HL-60/S4 treated with phorbol 12-myristate 13-acetate at 8.2 ng/mL for 4 days and 3 days (cell line): ENCODE results near the gene DYNLT1.
"Not testable (repeated sequence)": the region's sequence is repeated elsewhere in the genome, so short reads cannot be mapped to it uniquely, and the experiment has no call there.

Source experiments
- in situ Hi-C: fragments of 300-500 bp; cut with MboI; formaldehyde crosslinking; loops from 2 replicates; pipeline ENCODE4 v1.15.0; 2022; ENCODE audit warnings: low sequenced_read_pairs

Gene DYNLT1

GRCh38 chr6:158643836-158644230 is 710 bp downstream of the DYNLT1 start:
- in situ Hi-C loops: no loop called here

DNA sequence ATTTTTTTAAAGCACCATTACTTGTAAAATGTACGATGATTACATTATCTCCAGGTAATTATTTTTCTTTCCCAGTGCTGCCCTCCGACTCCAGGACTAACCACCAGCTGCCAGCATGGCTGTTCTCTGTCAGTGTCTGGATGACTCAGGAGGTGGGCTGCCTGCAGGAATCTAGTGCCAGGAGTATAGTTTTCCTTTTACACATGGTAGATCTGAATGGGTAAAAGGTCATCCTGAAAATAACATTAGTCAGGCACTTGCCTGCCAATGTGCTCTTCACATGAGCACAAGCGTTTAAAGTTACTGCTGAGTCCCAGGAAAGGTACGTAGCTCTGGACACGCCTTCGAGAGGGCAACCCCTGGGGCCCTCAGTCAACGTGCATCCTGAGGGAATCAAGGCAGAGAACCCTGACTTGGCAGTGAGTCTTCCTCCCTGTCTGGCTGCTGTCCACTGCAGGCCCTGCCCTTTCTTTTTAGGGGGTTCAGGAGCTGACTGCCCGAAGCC is 2.4 kb downstream of the DYNLT1 start:
- in situ Hi-C loops: no loop called here

- in situ Hi-C loops: no loop called here
Observed at GRCh38 chr6:158640519-158640918, 4.0 kb downstream of the DYNLT1 start.

DNA sequence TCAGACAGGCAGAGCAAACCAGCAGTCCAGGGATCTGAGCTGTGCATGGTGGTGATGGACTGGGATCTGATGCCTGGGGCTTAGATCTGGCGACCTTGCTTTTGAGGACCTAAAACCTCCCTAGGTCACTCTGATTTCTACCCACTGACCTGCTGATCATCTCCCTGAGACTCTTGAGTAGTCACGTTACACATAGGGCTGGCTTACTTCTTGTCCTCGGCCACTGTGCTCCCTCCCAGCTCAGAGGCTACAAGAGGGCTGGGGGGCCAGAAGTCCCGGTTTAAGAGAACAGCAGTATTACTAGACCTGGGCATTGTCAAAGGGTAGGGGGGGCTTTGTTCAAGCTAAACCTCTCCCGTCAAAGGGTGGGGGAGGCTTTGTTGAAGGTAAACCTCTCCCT is 5.5 kb downstream of the DYNLT1 start:
- in situ Hi-C loops: no loop called here

- in situ Hi-C loops: no loop called here
Observed at GRCh38 chr6:158638324-158638854, 6.2 kb downstream of the DYNLT1 start.

GRCh38 chr6:158636778-158637177 is 7.8 kb downstream of the DYNLT1 start:
- in situ Hi-C loops: no loop called here

DNA sequence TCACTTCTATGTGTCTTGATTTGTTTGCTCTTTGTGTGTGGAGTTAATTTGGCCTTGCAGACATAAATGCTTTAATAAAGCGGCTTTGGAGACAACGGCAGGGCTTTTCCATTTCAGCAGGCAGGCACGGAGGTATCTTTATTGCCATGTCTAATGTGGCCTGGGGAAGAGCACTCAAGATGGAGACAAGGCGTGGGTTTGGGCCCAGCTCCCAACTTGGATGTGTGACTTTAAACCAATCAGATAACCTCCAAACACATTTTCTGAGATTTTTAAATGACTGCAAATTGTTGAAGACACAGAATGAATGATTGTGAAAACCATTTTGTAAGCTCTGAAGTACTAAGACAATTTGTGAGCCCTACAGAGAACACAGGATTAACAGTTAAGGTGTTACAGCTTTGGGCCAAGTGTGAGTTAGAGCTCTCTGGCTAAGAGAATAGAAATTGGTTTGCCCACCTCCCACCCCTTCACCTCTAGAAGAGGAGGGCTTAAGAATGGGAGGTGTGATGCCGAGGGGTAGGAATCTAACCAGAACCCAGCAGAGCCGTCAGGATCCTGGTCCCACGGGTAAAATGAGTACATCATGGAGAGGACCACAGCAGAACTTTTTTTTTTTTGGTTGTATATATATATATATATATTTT is 9.0 kb downstream of the DYNLT1 start:
- in situ Hi-C loops: no loop called here

- in situ Hi-C loops: no loop called here
Observed at GRCh38 chr6:158634695-158635426, 9.7 kb downstream of the DYNLT1 start.

- in situ Hi-C loops: no loop called here
Observed at GRCh38 chr6:158633127-158633526, 11.4 kb downstream of the DYNLT1 start.

DNA sequence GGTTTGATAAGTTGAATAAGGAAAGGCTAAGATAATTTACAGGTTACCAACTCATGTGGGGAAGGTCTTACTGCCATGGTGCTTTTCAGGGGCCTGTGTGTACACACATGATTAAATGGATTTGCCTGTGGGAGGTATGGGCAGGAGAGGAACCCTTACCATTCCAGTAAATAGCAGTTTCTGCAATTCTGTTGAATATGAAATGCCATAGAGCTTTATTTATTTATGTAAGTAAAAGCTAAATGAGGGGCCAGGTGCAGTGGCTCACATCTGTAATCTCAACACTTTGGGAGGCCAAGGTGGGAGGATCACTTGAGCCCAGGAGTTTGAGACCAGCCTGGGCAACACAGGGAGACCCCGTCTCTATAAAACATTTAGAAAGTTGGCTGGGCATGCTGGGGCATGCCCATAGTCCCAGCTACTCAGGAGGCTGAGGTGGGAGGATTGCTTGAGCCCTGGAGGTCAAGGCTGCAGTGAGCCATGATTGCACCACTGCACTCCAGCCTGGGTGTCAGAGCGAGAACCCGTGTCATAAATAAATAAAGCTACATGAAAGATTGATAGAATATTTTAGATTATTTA is 11.9 kb downstream of the DYNLT1 start:
- in situ Hi-C loops: not testable (repeated sequence)

DNA sequence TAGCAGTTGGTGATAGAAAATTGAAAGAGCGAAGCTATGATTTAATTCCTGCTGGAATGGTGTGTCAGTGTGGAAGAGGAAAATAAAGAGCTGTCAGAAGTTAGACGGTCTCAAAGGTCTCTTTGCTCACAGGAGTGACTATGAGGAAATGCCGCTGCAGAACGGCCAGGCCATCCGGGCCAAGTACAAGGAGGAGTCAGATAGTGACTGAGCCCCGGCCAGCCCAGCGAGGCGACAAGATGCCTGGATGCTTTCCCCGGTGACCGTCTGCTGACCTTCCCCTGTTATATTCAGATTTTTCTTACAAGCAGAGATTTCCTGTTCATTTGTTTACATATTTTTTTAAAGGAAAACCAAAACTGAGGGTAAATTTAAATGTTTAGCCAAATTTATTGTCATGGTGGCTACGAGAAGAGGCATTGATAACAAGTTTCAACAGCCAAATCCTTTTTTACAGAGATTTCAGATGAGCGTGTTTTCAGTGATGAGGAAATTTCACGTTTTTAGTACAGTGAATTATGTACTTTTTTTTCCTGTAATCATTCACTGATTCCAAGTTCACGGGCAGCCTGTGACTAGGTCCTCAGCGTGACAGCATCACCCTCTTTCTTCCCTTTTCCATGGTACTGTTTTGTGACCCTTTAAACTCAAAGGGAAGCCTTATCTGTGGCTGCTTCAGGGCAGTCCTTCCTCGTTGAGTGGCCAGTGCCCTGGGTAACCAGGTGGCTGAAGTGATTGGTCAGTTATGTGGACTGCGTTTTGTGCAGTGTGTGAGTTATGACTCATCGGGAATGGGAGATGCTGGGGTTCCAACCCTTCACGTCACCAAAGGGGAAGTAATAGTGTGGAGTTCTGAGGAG is 12.6 kb downstream of the DYNLT1 start:
- in situ Hi-C loops: no loop called here

GRCh38 chr6:158630938-158631616 is 13.5 kb downstream of the DYNLT1 start:
- in situ Hi-C loops: no loop called here

DNA sequence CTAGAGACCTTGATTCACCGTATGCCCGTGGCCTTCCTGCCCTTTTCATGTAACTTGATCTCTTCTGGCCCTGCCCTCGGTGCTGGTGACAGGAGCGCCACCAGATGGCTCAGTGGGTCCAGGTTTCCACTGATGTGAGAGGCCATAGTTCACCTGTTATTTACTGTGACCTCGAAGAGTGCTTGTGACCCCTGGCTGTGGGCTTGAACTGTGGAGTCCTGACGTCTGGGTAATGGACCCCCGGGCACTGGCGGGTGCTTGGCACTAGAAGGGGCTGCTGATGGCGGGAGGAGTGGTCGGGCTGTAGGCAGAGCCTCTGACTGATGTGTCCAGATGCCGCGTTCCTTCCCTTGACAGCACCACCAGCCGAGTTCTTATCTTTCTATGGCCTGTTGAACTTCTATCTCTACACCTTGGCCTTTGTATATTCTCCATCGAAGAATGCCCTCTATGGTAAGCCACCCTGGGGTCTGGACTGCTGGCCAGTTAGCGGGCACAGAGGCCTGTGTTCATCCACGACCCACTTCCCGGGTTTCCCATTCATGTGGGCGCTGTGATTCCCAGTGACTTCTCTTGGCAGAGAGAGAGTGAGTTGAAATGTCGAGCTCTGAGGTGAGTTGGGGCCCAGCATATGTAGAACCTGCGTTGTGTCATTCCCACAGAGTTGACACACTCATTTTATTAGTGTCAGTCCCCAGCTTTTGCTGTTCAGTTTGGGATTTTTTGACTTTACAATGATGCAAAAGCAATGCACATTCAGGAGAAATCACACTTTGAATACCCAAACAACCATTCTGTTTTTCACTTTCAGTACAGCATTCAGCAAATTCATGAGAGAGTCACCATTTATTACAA is 14.9 kb downstream of the DYNLT1 start:
- in situ Hi-C loops: no loop called here

DNA sequence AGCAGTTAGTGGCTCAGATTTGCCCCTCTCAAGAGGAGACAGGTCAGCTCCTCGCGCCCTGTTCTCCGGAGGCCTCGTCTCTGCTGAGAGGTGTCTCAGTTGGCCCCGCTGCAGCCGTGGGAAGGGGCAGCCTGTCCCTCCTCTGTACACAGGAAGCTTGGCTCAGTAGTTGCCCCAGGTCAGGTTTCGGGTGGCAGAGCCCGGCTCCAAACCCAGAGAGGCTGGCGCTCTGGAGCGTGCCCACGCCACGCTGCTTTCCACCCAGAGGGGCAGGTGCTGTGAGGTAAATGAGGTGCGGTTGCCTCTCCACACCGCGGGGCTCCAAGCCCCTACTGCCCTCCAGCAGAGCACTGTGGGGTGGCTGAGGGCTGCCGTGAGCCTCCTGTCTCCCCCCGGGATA is 16.0 kb downstream of the DYNLT1 start:
- in situ Hi-C loops: no loop called here

- in situ Hi-C loops: no loop called here
Observed at GRCh38 chr6:158627940-158628211, 16.7 kb downstream of the DYNLT1 start.

DNA sequence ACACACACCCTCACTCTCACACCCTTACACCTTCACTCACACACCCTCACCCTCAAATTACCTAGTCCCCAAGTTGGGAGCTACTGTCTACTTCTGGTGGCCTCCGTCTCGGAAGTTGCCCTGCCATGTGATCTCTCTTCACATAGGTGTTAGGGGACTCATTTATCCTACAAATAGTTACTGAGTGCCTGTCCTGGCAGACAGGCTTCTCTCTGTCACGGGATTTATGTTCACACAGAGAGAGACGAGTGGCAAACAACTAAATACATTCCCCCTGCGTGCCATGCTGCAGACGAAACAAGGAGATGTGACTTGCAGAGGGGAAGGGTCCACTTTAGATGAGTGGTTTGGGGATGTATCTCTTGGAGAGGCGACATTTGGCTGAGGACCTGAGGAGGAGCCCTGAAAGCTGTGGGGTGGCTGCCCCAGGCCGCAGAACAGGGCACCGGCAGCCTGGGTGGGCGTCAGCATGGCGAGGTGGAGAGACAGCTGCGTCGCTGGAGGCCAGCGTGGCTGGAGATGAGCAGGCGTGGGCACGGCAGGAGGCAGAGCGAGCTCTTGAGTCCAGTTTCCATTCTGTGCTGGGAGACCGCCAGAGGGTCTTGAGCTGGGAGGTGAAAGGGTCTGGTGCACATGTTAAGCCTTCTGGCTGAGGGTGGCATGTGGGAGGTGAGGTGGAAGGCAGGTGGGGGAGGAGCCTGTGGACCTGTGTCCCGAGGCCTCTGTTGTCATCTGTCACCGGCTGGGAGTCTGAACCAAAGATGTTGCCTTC is 17.2 kb downstream of the DYNLT1 start:
- in situ Hi-C loops: no loop called here

DNA sequence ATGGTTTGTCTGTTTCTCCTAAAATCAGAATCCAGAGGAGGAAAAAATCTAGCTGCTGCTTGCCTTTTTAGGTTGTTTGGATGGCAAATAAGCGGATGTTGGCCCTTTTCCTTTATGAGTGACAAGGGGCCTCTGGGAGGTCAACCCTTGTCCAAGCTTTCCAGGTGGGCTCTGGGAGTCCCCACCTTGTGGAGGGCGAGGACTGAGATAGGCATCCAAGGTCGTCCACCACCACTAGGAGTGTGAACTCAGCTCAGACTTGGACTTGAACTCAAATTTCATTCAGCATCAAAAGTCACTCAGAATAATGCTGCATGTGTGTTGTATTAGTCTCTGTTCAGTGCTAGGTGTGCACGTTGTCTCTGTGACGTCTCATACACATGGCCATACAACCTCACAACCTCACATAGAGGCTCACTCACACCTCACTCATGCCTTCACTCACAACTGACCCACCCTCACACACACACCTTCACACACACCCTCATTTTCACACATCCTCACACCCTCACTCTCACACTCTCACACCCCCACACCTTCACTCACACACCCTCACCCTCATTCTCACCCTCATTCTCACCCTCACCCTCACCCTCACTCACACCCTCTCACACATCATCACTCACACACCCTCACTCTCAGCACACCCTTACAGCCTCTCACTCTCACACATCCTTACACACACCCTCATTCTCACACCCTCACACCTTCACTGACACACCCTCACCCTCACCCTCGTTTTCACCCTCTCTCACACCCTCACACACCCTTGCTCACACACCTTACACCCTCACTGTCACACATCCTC is 18.0 kb downstream of the DYNLT1 start:
- in situ Hi-C loops: no loop called here

DNA sequence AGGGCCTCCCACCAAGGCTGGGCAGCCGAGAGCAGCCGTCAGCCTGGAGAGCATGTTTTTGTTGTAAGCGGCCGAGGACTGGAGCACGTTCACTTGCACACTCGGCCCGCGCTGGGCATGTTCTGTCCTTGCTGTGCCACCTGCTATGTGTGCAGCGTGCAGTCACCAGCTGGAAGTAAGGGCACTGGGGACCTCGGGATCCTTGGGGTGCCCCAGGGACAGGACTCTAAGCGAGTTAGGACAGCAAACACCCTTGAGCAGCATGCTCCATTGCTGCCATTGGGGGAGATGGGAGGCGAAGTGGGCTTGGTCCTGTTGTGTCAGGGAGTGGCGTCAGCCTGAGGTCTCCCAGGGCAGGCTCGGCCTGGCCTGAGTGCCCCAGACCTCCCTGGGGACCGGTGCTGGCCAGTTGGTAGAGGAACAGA is 18.6 kb downstream of the DYNLT1 start:
- in situ Hi-C loops: no loop called here
